HepG2 (cell line): ENCODE results near the gene TGFBI. TPM values are rescaled to one million over a fixed set of nuclear protein-coding genes. Genes with fewer than 3 reads are reported as not detected.

Source experiments
- ATAC-seq: fragments of 200-7000 bp; cut with Tn5 transposase; 3 replicates; pipeline ENCODE4 v1.9.1; 2020; ENCODE audit warnings: mild to moderate bottlenecking, moderate library complexity
- BruUV-seq: library from RNA; stranded (reverse); fragments of 400-500 nt; replicated peaks from 2 replicates; lab custom pipeline; 2021; lab: Mats Ljungman, UMichigan
- CTCF ChIA-PET: fragments of 300-600 bp; formaldehyde crosslinking; extraction: SDS; loops from one replicate; lab custom pipeline; 2021; ENCODE audit warnings: low total read pairs, inconsistent platforms, low intra/inter-chr PET ratio; lab: Yijun Ruan, JAX
- POLR2A ChIA-PET: fragments of 350-600 bp; sonication (Branson Sonifier 250); formaldehyde crosslinking; loops from one replicate; lab custom pipeline; 2020; ENCODE audit warnings: antibody characterized with exemption, inconsistent platforms; lab: Yijun Ruan, JAX
- DNase-seq: peaks from one replicate; pipeline ENCODE4 v3.0.0-alpha.2; 2015; ENCODE audit warnings: low spot score
- FAIRE-seq: peaks from 3 replicates; lab custom pipeline; 2011; peaks lifted over from hg19 to GRCh38; lab: Jason Lieb, UNC
- H2AFZ ChIP-seq: one replicate; pipeline ENCODE4 v1.6.1; 2011; ENCODE audit warnings: low read length, inconsistent platforms
- H3K27ac ChIP-seq: fragments of 300-600 bp; 3 replicates; pipeline ENCODE4 v1.8.0; 2011; ENCODE audit warnings: mixed run types, mild to moderate bottlenecking, mixed read lengths, low read length, inconsistent platforms; ENCODE audit not compliant: insufficient read depth; ENCODE audit errors: extremely low read length
- H3K27me3 ChIP-seq, 2 experiments: fragments of 200-600 bp in 1 of 2; 2 replicates in 1 of 2; 3 replicates in 1 of 2; pipeline versions ENCODE4 v1.6.0 to v1.8.0; 2011; ENCODE audit warnings: low read length in 2 of 2, mild to moderate bottlenecking in 2 of 2, moderate library complexity in 2 of 2, inconsistent platforms in 1 of 2; ENCODE audit not compliant: insufficient read depth in 2 of 2, control insufficient read depth in 1 of 2
- H3K36me3 ChIP-seq, 2 experiments: fragments of 200-600 bp in 1 of 2; replicated peaks in 1 of 2; 2 replicates in 1 of 2; 3 replicates in 1 of 2; pipeline versions ENCODE4 v1.5.1 to v1.8.0; 2011; ENCODE audit warnings: low read length in 2 of 2, inconsistent platforms in 1 of 2; ENCODE audit not compliant: insufficient read depth in 2 of 2, control insufficient read depth in 1 of 2
- H3K4me1 ChIP-seq: 2 replicates; pipeline ENCODE4 v1.5.1; 2012; ENCODE audit warnings: low read length, inconsistent platforms; ENCODE audit not compliant: insufficient read depth
- H3K4me2 ChIP-seq: 2 replicates; pipeline ENCODE4 v1.6.0; 2011; ENCODE audit warnings: low read depth, low read length, inconsistent platforms
- H3K4me3 ChIP-seq, 3 experiments: fragments of 200-600 bp in 1 of 3; sonication (generic), shearing (Covaris generic) in 1 of 3; replicated peaks in 1 of 3; 2 replicates each; pipeline ENCODE4 v1.5.1; 2011 to 2016; ENCODE audit warnings: low read length in 3 of 3, inconsistent platforms in 2 of 3, low read depth in 2 of 3, mild to moderate bottlenecking in 2 of 3, control low read depth in 1 of 3, mixed read lengths in 1 of 3; ENCODE audit not compliant: insufficient read depth in 1 of 3
- H3K79me2 ChIP-seq: one replicate; pipeline ENCODE4 v1.6.1; 2011; ENCODE audit warnings: low read length, inconsistent platforms; ENCODE audit not compliant: insufficient read depth
- H3K9ac ChIP-seq: 2 replicates; pipeline ENCODE4 v1.6.0; 2011; ENCODE audit warnings: mild to moderate bottlenecking, low read depth, low read length, inconsistent platforms; ENCODE audit not compliant: insufficient read depth
- H3K9me3 ChIP-seq: 2 replicates; pipeline ENCODE4 v1.5.1; 2012; ENCODE audit warnings: mild to moderate bottlenecking, low read length
- H4K20me1 ChIP-seq: 2 replicates; pipeline ENCODE4 v1.6.0; 2011; ENCODE audit warnings: inconsistent platforms, mild to moderate bottlenecking, low read length, moderate library complexity; ENCODE audit not compliant: insufficient read depth
- CEBPB ChIP-seq: IDR thresholded peaks from 2 replicates; pipeline ENCODE4 v1.6.1; 2011; ENCODE audit warnings: low read depth, low read length, improper control_type of control experiment, borderline replicate concordance
- CHCHD3 ChIP-seq: sonication (generic); formaldehyde crosslinking; IDR thresholded peaks from 2 replicates; pipeline ENCODE4 v1.8.0; 2022; ENCODE audit warnings: mild to moderate bottlenecking, missing genetic modification reagents, moderate library complexity
- JUNB ChIP-seq: sonication (generic); formaldehyde crosslinking; IDR thresholded peaks from 2 replicates; pipeline ENCODE4 v1.8.0; 2022; ENCODE audit warnings: missing genetic modification reagents, mild to moderate bottlenecking, borderline replicate concordance
- KAT7 ChIP-seq: IDR thresholded peaks from 2 replicates; pipeline ENCODE4 v1.6.1; 2018; ENCODE audit warnings: borderline replicate concordance, missing compliant biosample characterization
- PLSCR1 ChIP-seq: sonication (generic); formaldehyde crosslinking; IDR thresholded peaks from 2 replicates; pipeline ENCODE4 v1.5.0; 2020; ENCODE audit warnings: missing genetic modification reagents, mild to moderate bottlenecking, borderline replicate concordance
- PRMT3 ChIP-seq: sonication (generic); formaldehyde crosslinking; IDR thresholded peaks from 2 replicates; pipeline ENCODE4 v1.8.1; 2022; ENCODE audit warnings: low read depth, mild to moderate bottlenecking, moderate library complexity, missing genetic modification reagents, borderline replicate concordance
- ZNF230 ChIP-seq: sonication (generic); formaldehyde crosslinking; IDR thresholded peaks from 2 replicates; pipeline ENCODE4 v1.4.0; 2020; ENCODE audit warnings: mild to moderate bottlenecking, missing genetic modification reagents
- WGBS: methylation state at CpG from one replicate; pipeline ENCODE4 v1.1.6; 2017; ENCODE audit warnings: low lambda C conversion rate; 5-methylcytosine and 5-hydroxymethylcytosine counted together
- in situ Hi-C: cut with HindIII; loops from 2 replicates; pipeline ENCODE4 v1.10.0; 2017; ENCODE audit warnings: low pct_unique_long_range_greater_than_20kb; ENCODE audit not compliant: extremely low pct_ligation_motif_present
- intact Hi-C: fragments of 100-400 bp; cut with micrococcal nuclease; formaldehyde crosslinking; loops from one replicate; pipeline ENCODE4 v1.10.0; 2022; ENCODE audit not compliant: unreplicated experiment
- polyA plus RNA-seq, 8 experiments: library from polyadenylated mRNA; depleted of rRNA in 3 of 8; stranded (reverse) in 7 of 8; unstranded in 1 of 8; fragments of >200 nt; fragmentation: Illumina TruSeq in 4 of 8; extraction: Trizol in 4 of 8; gene quantifications; 2 replicates each; pipeline versions ENCODE4 v1.2.1 to v1.2.3, GENCODE V29; 2011 to 2016; ENCODE audit warnings: low read depth in 4 of 8, missing spikeins in 1 of 8, mixed read lengths in 1 of 8; ENCODE audit not compliant: insufficient read depth in 1 of 8
- total RNA-seq, 5 experiments: library from RNA; depleted of rRNA; stranded (reverse); fragments of >200 nt; fragmentation: Illumina TruSeq; extraction: Trizol; gene quantifications; 2 replicates each; pipeline ENCODE4 v1.2.3, GENCODE V29; 2016; ENCODE audit warnings: low read depth in 1 of 5
- TF ChIP-seq, protein P1 (sequence below): sonication (generic); formaldehyde crosslinking; IDR thresholded peaks from 2 replicates; pipeline ENCODE4 v1.5.0; 2020; ENCODE audit warnings: mild to moderate bottlenecking, missing genetic modification reagents

Gene TGFBI
- total and polyA plus RNA-seq, 2 of the 13 experiments (the other 11 are each of a cell fraction or from before 2014, with no cell fraction given): 275 to 457 TPM

- 95% methylated on average over 4 of the region's 4 CpGs for WGBS
- Histone ChIP-seq H3K4me3 (no peak overlapping the region), H3K4me1 (peaks cover 30% of the 10 kb centered on the region), H4K20me1 (no peaks in the 10 kb centered on the region), H3K79me2 (peaks cover 4% of the 10 kb centered on the region), H2AFZ (no peak overlapping the region), H3K27ac (no peak overlapping the region), H3K4me2 (no peak overlapping the region), H3K9me3 (no peaks in the 10 kb centered on the region), H3K36me3 (peaks cover 25 to 71% of the 10 kb centered on the region in 2 experiments), H3K9ac (no peak overlapping the region), H3K27me3 (no peaks in the 10 kb centered on the region)
- no peak for TF ChIP-seq JUNB (CRISPR knock-in tag)
- no peak for TF ChIP-seq KAT7 (CRISPR knock-in tag)
- TF ChIP-seq, protein P1, sequence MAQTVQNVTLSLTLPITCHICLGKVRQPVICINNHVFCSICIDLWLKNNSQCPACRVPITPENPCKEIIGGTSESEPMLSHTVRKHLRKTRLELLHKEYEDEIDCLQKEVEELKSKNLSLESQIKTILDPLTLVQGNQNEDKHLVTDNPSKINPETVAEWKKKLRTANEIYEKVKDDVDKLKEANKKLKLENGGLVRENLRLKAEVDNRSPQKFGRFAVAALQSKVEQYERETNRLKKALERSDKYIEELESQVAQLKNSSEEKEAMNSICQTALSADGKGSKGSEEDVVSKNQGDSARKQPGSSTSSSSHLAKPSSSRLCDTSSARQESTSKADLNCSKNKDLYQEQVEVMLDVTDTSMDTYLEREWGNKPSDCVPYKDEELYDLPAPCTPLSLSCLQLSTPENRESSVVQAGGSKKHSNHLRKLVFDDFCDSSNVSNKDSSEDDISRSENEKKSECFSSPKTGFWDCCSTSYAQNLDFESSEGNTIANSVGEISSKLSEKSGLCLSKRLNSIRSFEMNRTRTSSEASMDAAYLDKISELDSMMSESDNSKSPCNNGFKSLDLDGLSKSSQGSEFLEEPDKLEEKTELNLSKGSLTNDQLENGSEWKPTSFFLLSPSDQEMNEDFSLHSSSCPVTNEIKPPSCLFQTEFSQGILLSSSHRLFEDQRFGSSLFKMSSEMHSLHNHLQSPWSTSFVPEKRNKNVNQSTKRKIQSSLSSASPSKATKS (CRISPR knock-in tag): no peak
- TF ChIP-seq CHCHD3 (CRISPR knock-in tag): no peak
- no peak for TF ChIP-seq PLSCR1 (CRISPR knock-in tag)
- TF ChIP-seq CEBPB: peak; percentile 52; the same call in 1 of the 2 replicates
- no peak for TF ChIP-seq ZNF230 (CRISPR knock-in tag)
- no peak for TF ChIP-seq PRMT3 (CRISPR knock-in tag)
- FAIRE-seq: no peak
- intact Hi-C loops: no loop called here
- DNase-seq: no peak
- no TSS peak for BruUV-seq
- in situ Hi-C loops: no loop called here
- ChIA-PET CTCF (no interaction called here), POLR2A (interaction anchor here (1.4 to 5.4 kb wide), 3 partner anchors 10 to 25 kb away, joined by 3 to 29 read pairs (median 12); partner anchors contain the start of gene TGFBI)
- no peak for ATAC-seq
Observed at GRCh38 chr5:136038635-136039034, 9.8 kb downstream of the TGFBI start.
